Mesodermal cell (in vitro differentiated cells): ENCODE results near the gene INMT. TPM values are rescaled to one million over a fixed set of nuclear protein-coding genes. Genes with fewer than 3 reads are reported as not detected.

ENCODE experiments used
- H3K27ac ChIP-seq: 2 replicates; pipeline ENCODE4 v1.7.0; 2013; ENCODE audit warnings: mild to moderate bottlenecking, low read depth, low read length, moderate library complexity; ENCODE audit not compliant: severe bottlenecking
- H3K36me3 ChIP-seq: 2 replicates; pipeline ENCODE4 v1.7.1; 2013; ENCODE audit warnings: mild to moderate bottlenecking, low read length, moderate library complexity; ENCODE audit not compliant: control insufficient read depth, insufficient read depth
- H3K4me1 ChIP-seq: one replicate; pipeline ENCODE4 v1.7.1; 2013; ENCODE audit warnings: mild to moderate bottlenecking, low read length; ENCODE audit not compliant: insufficient read depth, control insufficient read depth, poor library complexity, severe bottlenecking
- H3K4me3 ChIP-seq: 2 replicates; pipeline ENCODE4 v1.7.0; 2013; ENCODE audit warnings: low read length, control low read depth, mild to moderate bottlenecking; ENCODE audit not compliant: insufficient read depth, poor library complexity, severe bottlenecking; ENCODE audit errors: extremely low read depth
- H3K9me3 ChIP-seq: 2 replicates; pipeline ENCODE4 v1.7.1; 2013; ENCODE audit warnings: mild to moderate bottlenecking, low read length, moderate library complexity; ENCODE audit not compliant: control insufficient read depth
- WGBS, 2 experiments: methylation state at CpG; one replicate each; pipeline ENCODE4 v1.1.5; 2013; ENCODE audit warnings: missing lambda C conversion rate in 2 of 2; ENCODE audit not compliant: insufficient coverage in 2 of 2; 5-methylcytosine and 5-hydroxymethylcytosine counted together
- polyA plus RNA-seq, 2 experiments: library from polyadenylated mRNA; stranded (reverse); fragments of 50-300 nt; gene quantifications; one replicate each; pipeline ENCODE4 v1.2.3, GENCODE V29; 2013

The INMT gene
- polyA plus RNA-seq (2013, experiment 1 of 2): 0.59 TPM
- 0.56 TPM for polyA plus RNA-seq (2013, experiment 2 of 2)

DNA sequence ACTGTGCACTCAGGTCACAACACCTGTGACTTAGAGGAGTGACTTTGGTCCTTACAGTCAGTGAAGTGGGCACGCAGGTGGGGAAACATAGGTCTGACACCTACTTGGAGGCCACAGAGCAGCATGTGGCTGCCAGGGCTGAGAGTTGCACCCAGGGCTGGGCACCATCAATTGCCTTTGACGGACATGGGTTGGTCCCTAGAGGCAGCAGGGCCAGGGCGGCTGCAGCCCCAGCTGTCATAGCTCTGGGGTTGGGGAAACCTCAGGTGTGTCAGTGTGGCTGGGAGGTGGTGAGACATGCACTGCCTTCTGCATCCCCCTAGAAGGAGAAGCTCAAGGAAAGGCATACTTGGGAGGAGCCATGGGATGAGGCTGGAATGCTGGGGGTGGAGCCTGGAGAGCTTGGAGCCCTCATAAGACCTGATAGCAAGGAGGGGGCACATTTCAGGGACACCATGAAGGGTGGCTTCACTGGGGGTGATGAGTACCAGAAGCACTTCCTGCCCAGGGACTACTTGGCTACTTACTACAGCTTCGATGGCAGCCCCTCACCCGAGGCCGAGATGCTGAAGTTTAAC, at the start of gene INMT:
TSS of gene INMT (plus strand) at position 440 of the 578 bp plus-strand sequence. CDS start at position 456, 16 bp downstream.
- peak within 1 kb of the TSS; percentile 81 for H3K27ac ChIP-seq
- H3K9me3 ChIP-seq: peaks cover 7% of the 10 kb centered on the region
- H3K4me3 ChIP-seq: no peak within 1 kb of the TSS
- H3K4me1 ChIP-seq: peaks cover 14% of the 10 kb centered on the region
- WGBS, 2 experiments: 77 to 97% methylated on average over 3 to 6 of the region's 6 CpGs
- H3K36me3 ChIP-seq: no peaks in the 10 kb centered on the region

DNA sequence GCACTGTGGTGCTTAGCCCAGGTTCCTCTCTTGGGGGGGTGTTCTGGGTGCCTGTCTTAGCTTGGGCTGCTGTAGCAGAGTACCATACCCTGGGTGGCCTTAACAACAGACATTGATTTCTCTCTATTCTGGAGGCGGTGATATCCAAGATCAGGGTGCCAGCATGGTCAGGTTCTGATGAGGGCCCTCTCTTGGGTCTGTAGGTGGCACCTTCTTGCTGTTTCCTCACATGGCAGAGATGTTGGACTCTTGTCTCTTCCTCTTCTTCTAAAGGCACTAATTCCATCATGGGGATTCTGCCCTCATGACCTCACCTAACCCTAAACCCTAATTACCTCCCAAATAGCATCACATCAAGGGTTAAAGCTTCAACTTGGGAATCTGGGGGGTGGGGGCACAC, 49.7 kb upstream of the INMT start:
- 91 to 100% methylated on average over 1 of the region's 1 CpG for WGBS, 2 experiments
- no peak overlapping the region for H3K27ac ChIP-seq
- peaks cover 6% of the 10 kb centered on the region for H3K4me1 ChIP-seq
- no peak overlapping the region for H3K4me3 ChIP-seq
- H3K9me3 ChIP-seq: no peaks in the 10 kb centered on the region
- H3K36me3 ChIP-seq: no peaks in the 10 kb centered on the region

DNA sequence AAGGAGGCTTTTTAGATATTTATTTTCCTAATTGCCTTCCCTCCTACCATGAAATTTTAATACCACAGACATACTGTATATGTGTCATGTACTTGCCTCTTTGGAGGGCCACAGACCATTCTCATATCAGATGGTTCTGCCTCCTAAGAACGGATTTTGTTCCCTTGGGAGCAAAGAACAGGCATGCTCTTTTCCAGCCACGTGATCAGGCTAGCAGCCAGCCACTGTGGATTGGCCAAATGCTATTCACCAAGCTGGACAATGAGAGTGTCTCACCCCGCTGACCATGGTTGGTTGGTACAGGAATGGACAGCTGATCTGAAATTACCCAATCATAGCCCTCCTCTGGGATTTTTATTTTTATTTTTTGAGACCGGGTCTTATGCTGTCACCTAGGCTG, 48.2 kb upstream of the INMT start:
- 83 to 89% methylated on average over 3 to 4 of the region's 4 CpGs for WGBS, 2 experiments
- Histone ChIP-seq H3K4me1 (no peaks in the 10 kb centered on the region), H3K4me3 (no peak overlapping the region), H3K36me3 (no peaks in the 10 kb centered on the region), H3K9me3 (no peaks in the 10 kb centered on the region), H3K27ac (no peak overlapping the region)

DNA sequence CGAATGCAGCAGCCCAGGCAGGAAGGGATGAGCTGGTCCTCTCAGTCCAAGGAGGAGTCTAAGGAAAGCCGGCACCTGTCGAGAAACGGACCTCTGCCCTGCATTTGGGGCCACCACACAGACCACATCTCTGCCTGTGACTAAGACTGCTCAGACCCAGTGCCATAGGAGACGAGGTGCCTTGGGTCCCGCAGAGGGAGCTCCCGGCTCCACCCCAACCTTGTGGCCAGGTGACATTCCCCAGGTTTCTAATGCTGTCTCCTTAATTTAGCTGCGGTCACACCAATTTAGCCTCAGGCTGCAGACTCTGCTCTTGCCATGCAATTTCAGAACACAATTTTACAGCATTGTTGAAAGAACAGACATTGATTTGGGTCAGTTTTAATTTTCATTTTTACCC, 46.9 kb upstream of the INMT start:
- no peaks in the 10 kb centered on the region for H3K9me3 ChIP-seq
- H3K36me3 ChIP-seq: no peaks in the 10 kb centered on the region
- H3K27ac ChIP-seq: no peak overlapping the region
- H3K4me3 ChIP-seq: no peak overlapping the region
- WGBS, 2 experiments: 88 to 100% methylated on average over 7 to 8 of the region's 8 CpGs
- peaks cover 2% of the 10 kb centered on the region for H3K4me1 ChIP-seq

DNA sequence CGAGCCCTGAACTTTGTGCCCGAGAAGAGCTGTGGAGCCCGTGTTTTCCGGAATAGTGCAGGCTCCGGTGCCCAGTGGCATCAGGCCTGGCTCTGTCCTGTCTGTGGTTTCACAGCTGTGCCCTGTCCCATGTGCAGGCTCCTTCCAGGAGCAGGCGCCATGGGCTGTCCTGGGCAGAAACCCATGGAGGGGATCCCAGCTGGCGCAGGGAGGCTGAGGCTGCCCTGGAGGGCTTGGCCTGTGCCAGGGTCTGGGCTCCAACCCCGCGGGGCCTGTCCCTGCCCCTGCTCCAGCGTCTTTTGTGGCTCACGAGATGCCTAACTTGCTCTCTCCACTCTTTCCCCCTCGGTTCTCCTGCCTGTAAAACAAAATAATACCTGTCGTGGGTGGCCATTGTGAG, 46.3 kb upstream of the INMT start:
- WGBS, 2 experiments: 92 to 93% methylated on average over 11 to 12 of the region's 13 CpGs
- H3K36me3 ChIP-seq: no peaks in the 10 kb centered on the region

DNA sequence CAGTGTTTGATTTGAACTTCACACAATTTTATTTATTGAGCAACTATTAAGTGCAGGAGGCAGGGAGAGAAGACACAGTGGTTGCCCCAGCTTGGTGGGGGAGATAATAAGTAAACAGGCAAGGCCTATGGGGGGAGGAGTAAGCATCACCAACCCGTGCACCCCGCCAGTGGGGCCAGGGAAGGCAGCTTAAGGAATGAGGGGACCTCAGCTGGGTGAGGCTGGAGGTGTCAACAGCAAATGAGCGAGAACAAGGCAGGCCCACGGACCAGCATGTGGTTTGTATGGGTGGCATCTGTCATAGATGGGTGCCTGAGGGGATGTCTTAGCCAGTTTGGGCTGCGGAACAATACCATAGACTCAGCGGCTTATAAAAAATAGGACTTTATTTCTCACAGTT, 45.6 kb upstream of the INMT start:
- Histone ChIP-seq H3K36me3 (no peaks in the 10 kb centered on the region), H3K9me3 (no peaks in the 10 kb centered on the region), H3K4me3 (no peak overlapping the region), H3K27ac (no peak overlapping the region), H3K4me1 (peaks cover 2% of the 10 kb centered on the region)
- 91 to 94% methylated on average over 4 to 6 of the region's 6 CpGs for WGBS, 2 experiments

More for the DNA sequence above, 46.3 kb upstream of the INMT start:
- no peak overlapping the region for H3K27ac ChIP-seq
- peaks cover 2% of the 10 kb centered on the region for H3K4me1 ChIP-seq
- no peak overlapping the region for H3K4me3 ChIP-seq
- no peaks in the 10 kb centered on the region for H3K9me3 ChIP-seq

DNA sequence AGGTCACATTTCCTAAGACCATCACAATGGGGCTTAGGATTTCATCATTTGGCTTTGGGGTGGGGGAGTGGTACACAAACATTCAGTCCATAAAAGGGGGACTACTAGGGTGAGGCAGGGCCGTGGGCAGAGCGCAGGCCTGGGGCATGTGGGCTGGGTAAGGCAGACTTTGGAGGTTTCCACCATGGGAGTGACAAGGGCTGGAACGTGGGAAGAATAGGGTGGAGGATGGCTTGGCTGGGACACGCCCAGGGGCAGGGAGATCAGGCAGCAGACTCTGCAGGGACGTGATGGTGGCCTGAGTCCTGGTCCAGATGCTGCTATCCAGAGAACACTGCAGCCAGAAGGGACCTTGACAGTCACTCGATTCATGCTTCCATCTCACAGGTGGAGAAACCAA, 45.0 kb upstream of the INMT start:
- WGBS, 2 experiments: 85 to 87% methylated on average over 6 of the region's 6 CpGs
- Histone ChIP-seq H3K4me1 (peaks cover 2% of the 10 kb centered on the region), H3K36me3 (no peaks in the 10 kb centered on the region), H3K4me3 (no peak overlapping the region), H3K27ac (no peak overlapping the region), H3K9me3 (no peaks in the 10 kb centered on the region)

DNA sequence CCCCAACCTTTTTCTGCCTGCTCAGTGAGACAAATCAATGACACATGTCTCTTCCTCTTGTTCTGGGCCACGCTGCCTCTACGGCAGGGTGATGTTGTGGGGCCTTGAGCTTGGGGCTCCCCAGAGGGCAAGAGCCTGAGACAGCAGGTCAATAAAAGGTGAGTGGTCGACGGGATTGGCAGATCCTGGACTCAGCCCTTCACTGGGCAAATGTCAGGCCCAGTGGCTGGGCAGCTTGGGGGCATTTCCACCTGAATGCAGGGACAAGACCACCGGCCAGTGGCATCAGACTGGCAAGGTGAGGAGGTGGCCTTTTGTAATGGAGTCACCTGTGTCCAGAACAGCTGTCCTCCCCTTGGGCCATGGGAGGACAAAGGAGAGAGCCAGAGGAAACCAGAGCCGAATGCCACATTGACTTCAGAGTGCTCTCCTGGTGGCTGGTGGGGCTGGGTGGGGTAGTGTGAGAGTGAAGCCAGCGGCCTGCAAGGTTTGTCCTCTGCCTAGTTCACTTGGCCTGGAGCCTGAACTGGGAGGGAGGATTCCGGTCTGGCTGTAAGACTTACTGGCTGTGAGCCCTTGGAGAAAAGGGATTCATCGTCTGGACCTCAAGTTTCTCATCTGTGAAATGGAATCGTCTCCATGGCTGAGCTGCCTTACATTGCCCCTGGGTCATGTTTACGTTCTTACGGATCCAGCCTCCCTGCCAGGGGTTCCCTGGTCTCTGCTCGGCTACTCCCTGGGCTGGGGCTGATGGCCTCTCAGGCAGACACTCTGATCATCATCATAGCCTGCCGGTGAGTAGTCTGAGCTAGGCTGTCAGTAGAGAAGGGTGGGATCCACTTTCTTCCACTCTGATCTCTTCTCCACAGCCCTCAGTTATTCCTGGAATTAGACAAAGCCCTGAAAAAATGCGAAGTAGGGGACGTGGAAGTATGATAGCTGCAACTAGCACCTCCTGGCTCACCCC, 44.3 kb upstream of the INMT start:
- Histone ChIP-seq H3K4me1 (peaks cover 2% of the 10 kb centered on the region), H3K27ac (no peak overlapping the region), H3K9me3 (no peaks in the 10 kb centered on the region), H3K4me3 (no peak overlapping the region), H3K36me3 (no peaks in the 10 kb centered on the region)
- 83 to 87% methylated on average over 10 to 12 of the region's 16 CpGs for WGBS, 2 experiments

DNA sequence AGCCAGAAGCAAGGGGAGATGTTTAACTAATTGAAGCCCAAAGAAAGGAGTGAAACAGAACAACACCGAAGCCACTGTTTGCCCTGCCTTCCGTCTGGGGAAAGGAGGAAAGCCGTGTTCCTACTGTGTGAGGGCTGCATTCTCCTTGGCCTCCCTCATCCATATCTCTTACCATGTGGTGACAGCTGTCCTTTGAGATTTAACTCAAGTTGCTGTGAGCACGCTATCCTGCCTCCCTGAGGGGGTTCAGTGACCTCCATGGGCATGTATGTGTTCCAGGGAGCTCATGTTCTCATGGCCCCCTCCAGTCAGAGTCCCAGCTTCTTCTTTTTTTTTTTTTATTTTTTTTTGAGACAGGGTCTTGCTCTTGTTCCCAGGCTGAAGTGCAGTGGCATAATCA, 43.5 kb upstream of the INMT start:
- H3K27ac ChIP-seq: no peak overlapping the region
- no peaks in the 10 kb centered on the region for H3K36me3 ChIP-seq
- H3K9me3 ChIP-seq: no peaks in the 10 kb centered on the region
- H3K4me3 ChIP-seq: no peak overlapping the region
- 90% methylated on average over 2 to 3 of the region's 4 CpGs for WGBS, 2 experiments
- H3K4me1 ChIP-seq: peaks cover 2% of the 10 kb centered on the region

DNA sequence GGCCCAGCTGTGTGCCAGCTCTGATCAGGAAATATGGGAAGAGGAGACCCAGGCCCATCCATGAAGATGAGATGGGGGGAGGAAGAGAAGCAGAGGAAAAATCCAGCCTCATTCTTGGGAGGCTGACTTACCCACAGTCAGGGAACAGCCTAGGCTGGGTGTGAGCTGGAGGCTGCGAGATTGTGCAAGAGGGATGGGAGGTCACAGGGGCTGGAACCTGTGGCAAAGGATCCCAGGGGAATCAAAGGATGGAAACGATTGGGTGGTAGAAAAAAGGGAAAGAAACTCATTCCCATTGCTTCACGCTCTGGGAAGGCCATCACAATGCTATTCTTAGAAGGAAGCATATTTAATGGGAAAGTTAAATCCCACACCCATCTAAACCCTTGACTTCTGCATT, 43.0 kb upstream of the INMT start:
- H3K9me3 ChIP-seq: no peaks in the 10 kb centered on the region
- peaks cover 2% of the 10 kb centered on the region for H3K4me1 ChIP-seq
- WGBS, 2 experiments: 86 to 89% methylated on average over 1 to 2 of the region's 3 CpGs
- H3K27ac ChIP-seq: no peak overlapping the region
- no peak overlapping the region for H3K4me3 ChIP-seq
- no peaks in the 10 kb centered on the region for H3K36me3 ChIP-seq

DNA sequence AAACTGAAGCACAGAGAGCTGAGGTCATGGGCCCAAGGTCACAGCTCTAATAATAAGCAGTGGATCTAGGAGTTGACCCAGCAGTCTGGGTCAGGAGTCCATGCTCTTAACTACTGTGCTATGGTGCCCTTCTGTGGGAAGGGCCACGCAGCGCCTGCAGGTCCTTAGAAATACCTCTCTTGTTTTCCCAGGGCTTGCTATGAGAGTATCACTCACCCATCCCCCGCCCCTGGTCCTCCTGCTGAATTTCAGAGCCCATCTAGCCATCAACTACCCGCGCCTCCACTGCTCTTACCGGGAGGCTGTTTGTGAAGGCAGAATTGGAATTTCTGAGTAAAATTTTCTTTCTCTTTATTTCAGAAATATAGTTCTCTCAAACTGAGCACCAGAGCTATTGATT, 42.4 kb upstream of the INMT start:
- H3K36me3 ChIP-seq: no peaks in the 10 kb centered on the region
- H3K4me1 ChIP-seq: peaks cover 2% of the 10 kb centered on the region
- 33% methylated on average over 3 of the region's 6 CpGs; no CpG with 5 or more reads in 1 of the 2 experiments for WGBS, 2 experiments
- no peaks in the 10 kb centered on the region for H3K9me3 ChIP-seq
- no peak overlapping the region for H3K27ac ChIP-seq
- no peak overlapping the region for H3K4me3 ChIP-seq
